ENCODE results near the gene SACS. TPM values are rescaled to one million over a fixed set of nuclear protein-coding genes. Genes with fewer than 3 reads are reported as not detected.
A peak's percentile ranks its signal among the peaks of the same experiment; 100 is the strongest.

The SACS gene
- total RNA-seq, 1 experiment from 2014 or later: 53.0 TPM

DNA sequence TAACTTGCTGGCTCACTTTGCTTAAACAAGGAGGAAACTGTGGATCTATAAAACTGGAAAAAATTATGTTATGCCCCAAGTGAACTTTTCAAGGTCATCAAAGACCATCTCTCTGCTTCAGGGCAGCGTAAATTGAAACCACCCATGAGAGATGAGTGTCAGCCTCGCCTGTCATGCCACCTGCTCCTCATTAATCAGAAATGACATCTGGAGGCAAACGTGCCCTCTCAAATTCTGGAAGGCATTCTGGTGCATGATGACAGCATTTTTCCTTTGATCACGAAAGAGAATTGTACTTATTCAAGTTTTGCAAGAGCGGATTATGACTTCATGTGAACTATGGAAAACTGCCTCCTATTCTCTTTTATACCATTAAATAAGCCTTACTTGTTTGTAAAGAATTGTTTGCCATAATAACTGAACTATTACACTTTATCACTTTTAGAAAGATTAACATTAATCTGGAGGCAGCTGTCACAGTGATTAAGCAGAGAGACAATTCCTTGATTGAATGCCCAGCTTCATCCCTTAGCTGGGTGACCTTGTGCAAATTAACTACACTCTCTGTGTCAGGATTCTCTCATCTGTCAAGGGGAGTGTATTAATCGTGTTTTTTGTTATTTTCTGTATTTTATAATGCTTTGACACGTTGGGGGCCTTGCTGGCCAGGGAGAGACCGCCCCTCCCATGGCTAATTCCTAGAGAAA lies 17.0 kb upstream of the SACS start:
- H3K4me2 ChIP-seq (ENCODE audit: insufficient read depth, insufficient read length, low read length): no peak overlapping the region
- H3K4me3 Mint-ChIP-seq: peak overlapping the region in 1 of 2 experiments; percentile 43; a peak in 2 of 5 replicates
- WGBS (ENCODE audit: extremely low coverage, insufficient read length, low lambda C conversion rate): no CpG with 5 or more reads among the region's 8 CpGs
- peaks cover 39 to 47% of the 10 kb centered on the region in 2 experiments for H3K4me1 Mint-ChIP-seq
- no peak overlapping the region for H2BK20ac ChIP-seq (ENCODE audit: low read depth, low read length, poor library complexity, severe bottlenecking)
- H3K27ac Mint-ChIP-seq: peak overlapping the region; percentile 4 to 82 (median 28); a peak in 5 of 7 replicates
- H4K20me1 ChIP-seq (ENCODE audit: control insufficient read depth, insufficient read depth, insufficient read length): no peaks in the 10 kb centered on the region
- no peak overlapping the region for H3K23ac ChIP-seq (ENCODE audit: insufficient read length, low read depth, low read length)
- H3K56ac ChIP-seq (ENCODE audit: insufficient read length, low read depth, low read length): no peak overlapping the region
- H3K79me2 ChIP-seq (ENCODE audit: insufficient read depth, low read length): no peaks in the 10 kb centered on the region
- H3K14ac ChIP-seq (ENCODE audit: insufficient read depth, low read length): no peak overlapping the region
- TF ChIP-seq, protein P1, sequence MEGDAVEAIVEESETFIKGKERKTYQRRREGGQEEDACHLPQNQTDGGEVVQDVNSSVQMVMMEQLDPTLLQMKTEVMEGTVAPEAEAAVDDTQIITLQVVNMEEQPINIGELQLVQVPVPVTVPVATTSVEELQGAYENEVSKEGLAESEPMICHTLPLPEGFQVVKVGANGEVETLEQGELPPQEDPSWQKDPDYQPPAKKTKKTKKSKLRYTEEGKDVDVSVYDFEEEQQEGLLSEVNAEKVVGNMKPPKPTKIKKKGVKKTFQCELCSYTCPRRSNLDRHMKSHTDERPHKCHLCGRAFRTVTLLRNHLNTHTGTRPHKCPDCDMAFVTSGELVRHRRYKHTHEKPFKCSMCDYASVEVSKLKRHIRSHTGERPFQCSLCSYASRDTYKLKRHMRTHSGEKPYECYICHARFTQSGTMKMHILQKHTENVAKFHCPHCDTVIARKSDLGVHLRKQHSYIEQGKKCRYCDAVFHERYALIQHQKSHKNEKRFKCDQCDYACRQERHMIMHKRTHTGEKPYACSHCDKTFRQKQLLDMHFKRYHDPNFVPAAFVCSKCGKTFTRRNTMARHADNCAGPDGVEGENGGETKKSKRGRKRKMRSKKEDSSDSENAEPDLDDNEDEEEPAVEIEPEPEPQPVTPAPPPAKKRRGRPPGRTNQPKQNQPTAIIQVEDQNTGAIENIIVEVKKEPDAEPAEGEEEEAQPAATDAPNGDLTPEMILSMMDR (conservative IDR thresholded peaks at IDR 0.05): no peak
- H4K91ac ChIP-seq (ENCODE audit: insufficient read length, low read depth, low read length): no peak overlapping the region
- H4K8ac ChIP-seq (replicated peaks; ENCODE audit: insufficient read length, low read depth, low read length): no peak overlapping the region
- no peak overlapping the region for H2AFZ ChIP-seq (ENCODE audit: low read length)
- H4K5ac ChIP-seq (ENCODE audit: insufficient read length, low read depth, low read length): no peak overlapping the region
- no peak overlapping the region for H3K27ac ChIP-seq (ENCODE audit: insufficient read length, low read depth, low read length)
- H2AK5ac ChIP-seq (ENCODE audit: insufficient read length, low read length): no peak overlapping the region
- H3K23me2 ChIP-seq (ENCODE audit: insufficient read length, low read depth, low read length, poor library complexity, severe bottlenecking): peaks cover 3% of the 10 kb centered on the region
- no peaks in the 10 kb centered on the region; a peak in 1 of 7 replicates for H3K36me3 Mint-ChIP-seq (ENCODE audit: insufficient read depth in 1 of 3, low read depth in 3 of 3)
- no peak overlapping the region for H2BK12ac ChIP-seq (ENCODE audit: insufficient read length, low read depth, low read length)
- H2BK15ac ChIP-seq (ENCODE audit: low read depth, low read length): no peak overlapping the region
- no peak overlapping the region for H3T11ph ChIP-seq (ENCODE audit: low read length)
- H2BK5ac ChIP-seq (ENCODE audit: insufficient read length, low read length): no peak overlapping the region
- no peak for DNase-seq
- no peaks in the 10 kb centered on the region for H3K9me3 ChIP-seq (ENCODE audit: control insufficient read depth, low read depth, low read length)
- no peaks in the 10 kb centered on the region for H3K79me1 ChIP-seq (ENCODE audit: insufficient read depth, low read depth, low read length, poor library complexity, severe bottlenecking)
- no peaks in the 10 kb centered on the region for H3K27me3 ChIP-seq (ENCODE audit: insufficient read depth, low read length)
- no peak overlapping the region for H3K9ac ChIP-seq (ENCODE audit: extremely low read depth, insufficient read length, low read length)
- peaks cover 6% of the 10 kb centered on the region; the same call in 1 of the 2 replicates for H3K4me1 ChIP-seq (ENCODE audit: insufficient read depth, low read length)
- no peak overlapping the region for H2BK120ac ChIP-seq (ENCODE audit: low read depth, low read length, poor library complexity, severe bottlenecking)
- no peak overlapping the region for H3K18ac ChIP-seq (ENCODE audit: insufficient read length, low read depth, low read length)
- H3K27me3 Mint-ChIP-seq (ENCODE audit: low read depth): peaks cover 1% of the 10 kb centered on the region; the same call in 1 of the 2 replicates
- peaks cover 2 to 7% of the 10 kb centered on the region in 2 experiments; a peak in 3 of 5 replicates for H3K9me3 Mint-ChIP-seq
- no peak overlapping the region for H3K4ac ChIP-seq (ENCODE audit: low read depth, low read length)
